ENCODE measurements around the gene PDE9A.

The PDE9A gene

DNA sequence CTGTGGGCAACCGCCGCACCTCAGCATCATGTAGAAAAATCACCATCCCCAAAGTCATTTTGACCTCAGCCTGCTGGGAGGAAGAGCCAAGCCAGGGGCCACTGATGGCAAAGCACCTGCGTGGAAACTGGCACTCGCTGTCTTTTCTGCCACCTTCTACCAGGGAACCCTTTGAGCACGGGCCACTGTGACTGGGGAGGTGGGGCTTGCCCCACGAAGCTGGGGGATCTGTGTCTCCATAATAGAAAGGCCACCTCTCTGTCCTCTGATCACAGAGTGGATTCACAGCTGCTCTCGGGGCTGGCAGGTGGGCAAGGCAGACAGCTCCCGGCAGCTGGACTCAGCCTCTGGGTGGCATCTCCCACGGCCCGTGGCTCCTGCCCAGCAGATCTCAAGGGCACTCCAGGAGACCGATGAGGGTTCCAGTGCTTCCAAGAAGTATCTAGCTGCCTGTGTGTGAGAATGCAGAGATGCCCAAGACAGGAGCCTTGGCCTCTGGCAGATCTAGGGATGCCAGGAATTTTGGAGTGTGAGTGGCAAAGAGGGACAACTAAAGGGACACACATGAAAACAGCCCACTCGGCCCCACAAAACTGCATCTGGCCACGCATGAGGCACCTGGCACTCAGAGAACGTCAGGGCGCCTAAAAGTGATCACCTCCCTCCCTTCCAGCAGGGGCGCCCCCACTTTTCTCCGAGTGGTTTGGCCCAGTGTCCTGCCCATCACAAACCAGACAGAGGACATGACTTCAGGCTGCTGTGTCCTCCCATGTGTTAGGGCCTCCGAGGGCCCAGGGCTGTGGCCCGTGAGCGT lies 102.6 kb downstream of the PDE9A start:
- FAIRE-seq, result no peak
- TF ChIP-seq POU2F2 (IDR thresholded peaks at IDR 0.05; ENCODE audit: low read depth, low read length) (no peak), POLR2A (IDR thresholded peaks at IDR 0.05; ENCODE audit: low read depth, low read length) (no peak), POLR2AphosphoS5 (IDR thresholded peaks at IDR 0.05; ENCODE audit: low read depth, low read length) (no peak), SPI1 (IDR thresholded peaks at IDR 0.05; ENCODE audit: low read depth, low read length) (no peak), TAF1 (IDR thresholded peaks at IDR 0.05; ENCODE audit: low read depth, low read length) (no peak), PAX5 (IDR thresholded peaks at IDR 0.05; ENCODE audit: insufficient read depth, low read length, severe bottlenecking) (no peak)
- DNase-seq (ENCODE audit: insufficient read length, low spot score), result no peak

DNA sequence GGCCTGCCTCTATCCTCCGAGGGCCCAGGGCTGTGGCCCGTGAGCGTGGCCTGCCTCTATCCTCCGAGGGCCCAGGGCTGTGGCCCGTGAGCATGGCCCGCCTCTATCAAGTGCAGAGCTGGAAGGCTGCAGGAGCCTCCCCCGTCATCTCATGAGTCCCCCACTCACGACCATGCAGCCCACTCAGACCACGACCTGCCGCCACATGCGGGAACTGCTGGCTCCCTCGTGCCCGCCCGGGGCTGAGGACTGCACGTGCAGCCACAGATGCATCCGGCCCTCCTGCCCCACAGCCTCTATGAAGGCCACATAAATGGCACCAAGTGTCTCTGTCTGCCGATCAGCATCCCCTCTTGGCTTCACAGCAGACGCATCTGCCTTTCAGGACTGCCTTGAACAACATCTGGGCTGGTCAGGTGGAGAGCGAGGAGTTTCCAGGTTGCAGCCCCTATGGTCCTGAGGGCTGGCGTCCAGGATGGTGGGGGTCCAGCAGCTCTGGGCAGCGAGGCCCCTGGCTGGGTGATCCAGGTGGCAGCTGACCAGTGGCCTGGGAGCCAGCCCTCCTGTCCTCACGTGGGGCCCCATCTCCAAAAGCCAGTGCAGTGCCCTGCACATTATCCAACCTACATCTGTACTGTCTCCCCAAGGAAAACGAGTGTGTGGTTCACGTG lies 103.3 kb downstream of the PDE9A start:
- FAIRE-seq, result no peak
- no peak for DNase-seq (ENCODE audit: insufficient read length, low spot score)
- TF ChIP-seq SPI1 (IDR thresholded peaks at IDR 0.05; ENCODE audit: low read depth, low read length) (no peak), POU2F2 (IDR thresholded peaks at IDR 0.05; ENCODE audit: low read depth, low read length) (no peak), PAX5 (IDR thresholded peaks at IDR 0.05; ENCODE audit: insufficient read depth, low read length, severe bottlenecking) (no peak), POLR2A (IDR thresholded peaks at IDR 0.05; ENCODE audit: low read depth, low read length) (no peak), POLR2AphosphoS5 (IDR thresholded peaks at IDR 0.05; ENCODE audit: low read depth, low read length) (no peak), TAF1 (IDR thresholded peaks at IDR 0.05; ENCODE audit: low read depth, low read length) (no peak)

DNA sequence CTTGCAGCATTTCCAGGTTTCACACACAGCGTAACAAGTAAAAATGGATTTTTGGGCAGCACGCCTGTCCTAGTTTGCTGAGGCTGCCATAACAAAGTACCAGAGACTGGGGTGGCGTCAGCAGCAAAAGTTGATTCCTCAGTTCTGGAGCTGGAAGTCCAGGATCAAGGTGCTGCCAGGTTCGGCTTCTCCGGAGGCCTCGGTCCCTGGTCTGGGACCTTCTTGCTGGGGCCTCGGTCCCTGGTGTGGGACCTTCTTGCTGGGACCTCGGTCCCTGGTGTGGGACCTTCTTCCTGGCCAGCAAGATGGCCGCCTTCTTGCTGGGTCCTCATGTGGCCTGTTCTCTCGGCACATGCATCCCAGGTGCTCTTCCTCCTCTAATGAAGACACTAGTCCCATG lies 104.0 kb downstream of the PDE9A start:
- TF ChIP-seq SPI1 (IDR thresholded peaks at IDR 0.05; ENCODE audit: low read depth, low read length) (no peak), PAX5 (IDR thresholded peaks at IDR 0.05; ENCODE audit: insufficient read depth, low read length, severe bottlenecking) (no peak), POU2F2 (IDR thresholded peaks at IDR 0.05; ENCODE audit: low read depth, low read length) (no peak), TAF1 (IDR thresholded peaks at IDR 0.05; ENCODE audit: low read depth, low read length) (no peak), POLR2AphosphoS5 (IDR thresholded peaks at IDR 0.05; ENCODE audit: low read depth, low read length) (no peak), POLR2A (IDR thresholded peaks at IDR 0.05; ENCODE audit: low read depth, low read length) (no peak)
- DNase-seq (ENCODE audit: insufficient read length, low spot score) (no peak), FAIRE-seq (no peak)

- DNase-seq (ENCODE audit: insufficient read length, low spot score), result no peak
- TF ChIP-seq PAX5 (IDR thresholded peaks at IDR 0.05; ENCODE audit: insufficient read depth, low read length, severe bottlenecking), result no peak
- no peak for TF ChIP-seq POU2F2 (IDR thresholded peaks at IDR 0.05; ENCODE audit: low read depth, low read length)
- TF ChIP-seq SPI1 (IDR thresholded peaks at IDR 0.05; ENCODE audit: low read depth, low read length), result no peak
- TF ChIP-seq POLR2AphosphoS5 (IDR thresholded peaks at IDR 0.05; ENCODE audit: low read depth, low read length), result no peak
- TF ChIP-seq POLR2A (IDR thresholded peaks at IDR 0.05; ENCODE audit: low read depth, low read length), result no peak
- no peak for TF ChIP-seq TAF1 (IDR thresholded peaks at IDR 0.05; ENCODE audit: low read depth, low read length)
- FAIRE-seq, result no peak
Observed at GRCh38 chr21:42757826-42758655, 104.6 kb downstream of the PDE9A start.

DNA sequence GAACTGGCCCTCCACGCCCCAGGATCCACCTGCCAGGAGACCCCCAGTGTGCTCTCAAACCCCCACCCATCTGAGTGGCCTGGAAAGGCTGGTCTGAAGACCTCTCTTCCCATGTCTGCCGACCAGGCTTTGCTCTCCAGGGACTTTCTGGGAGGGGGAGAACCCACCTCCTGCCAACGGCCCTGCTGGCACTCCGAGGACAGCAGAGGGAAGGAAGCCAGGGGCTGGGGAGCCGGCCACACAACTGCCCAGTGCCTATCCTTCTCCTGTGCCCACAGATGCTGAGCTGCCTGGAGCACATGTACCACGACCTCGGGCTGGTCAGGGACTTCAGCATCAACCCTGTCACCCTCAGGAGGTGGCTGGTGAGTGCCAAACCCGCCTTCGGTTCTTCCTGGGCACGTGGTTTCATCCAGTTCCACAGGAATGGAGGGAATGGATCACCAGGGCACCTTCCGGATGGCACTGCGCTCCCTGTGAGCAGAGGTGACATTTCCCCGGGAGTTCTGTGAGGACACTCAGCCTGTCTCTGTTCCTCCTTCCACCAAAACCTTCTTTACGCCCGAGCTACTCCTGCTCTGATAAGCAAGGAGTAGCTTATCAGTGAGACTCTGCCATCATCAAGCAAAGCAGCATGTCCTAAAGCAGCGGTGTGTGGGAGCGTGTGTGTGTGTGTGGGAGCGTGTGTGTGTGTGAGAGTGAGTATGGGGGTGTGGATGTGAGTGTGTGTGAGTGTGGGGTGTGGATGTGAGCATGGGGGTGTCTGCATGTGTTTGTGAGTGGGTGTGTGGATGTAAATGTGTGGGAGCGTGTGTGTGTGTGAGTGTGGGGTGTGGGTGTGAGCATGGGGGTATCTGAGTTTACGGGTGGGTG lies 105.5 kb downstream of the PDE9A start:
- FAIRE-seq, result no peak
- no peak for DNase-seq (ENCODE audit: insufficient read length, low spot score)
- TF ChIP-seq TAF1 (IDR thresholded peaks at IDR 0.05; ENCODE audit: low read depth, low read length) (no peak), POLR2AphosphoS5 (IDR thresholded peaks at IDR 0.05; ENCODE audit: low read depth, low read length) (no peak), POLR2A (IDR thresholded peaks at IDR 0.05; ENCODE audit: low read depth, low read length) (no peak), PAX5 (IDR thresholded peaks at IDR 0.05; ENCODE audit: insufficient read depth, low read length, severe bottlenecking) (no peak), POU2F2 (IDR thresholded peaks at IDR 0.05; ENCODE audit: low read depth, low read length) (no peak), SPI1 (IDR thresholded peaks at IDR 0.05; ENCODE audit: low read depth, low read length) (no peak)

DNA sequence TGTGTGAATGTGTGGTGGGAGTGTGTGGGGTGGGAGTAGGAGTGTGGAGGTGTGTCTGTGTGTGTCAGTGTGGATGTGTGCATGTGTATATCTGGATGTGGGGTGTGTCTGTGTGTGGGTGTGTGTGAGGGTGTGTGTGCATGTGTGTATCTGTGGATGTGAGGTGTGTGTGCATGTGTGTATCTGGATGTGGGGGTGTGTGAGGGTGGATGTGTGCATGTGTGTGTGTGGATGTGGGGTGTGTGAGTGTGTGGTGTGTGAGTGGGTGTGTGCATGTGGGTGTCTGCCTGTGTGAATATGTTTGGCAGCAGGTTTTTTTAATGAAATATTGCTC lies 106.1 kb downstream of the PDE9A start:
- DNase-seq (ENCODE audit: insufficient read length, low spot score) (no peak), FAIRE-seq (no peak)
- TF ChIP-seq POLR2A (IDR thresholded peaks at IDR 0.05; ENCODE audit: low read depth, low read length) (no peak), PAX5 (IDR thresholded peaks at IDR 0.05; ENCODE audit: insufficient read depth, low read length, severe bottlenecking) (no peak), POU2F2 (IDR thresholded peaks at IDR 0.05; ENCODE audit: low read depth, low read length) (no peak), POLR2AphosphoS5 (IDR thresholded peaks at IDR 0.05; ENCODE audit: low read depth, low read length) (no peak), SPI1 (IDR thresholded peaks at IDR 0.05; ENCODE audit: low read depth, low read length) (no peak), TAF1 (IDR thresholded peaks at IDR 0.05; ENCODE audit: low read depth, low read length) (no peak)

DNA sequence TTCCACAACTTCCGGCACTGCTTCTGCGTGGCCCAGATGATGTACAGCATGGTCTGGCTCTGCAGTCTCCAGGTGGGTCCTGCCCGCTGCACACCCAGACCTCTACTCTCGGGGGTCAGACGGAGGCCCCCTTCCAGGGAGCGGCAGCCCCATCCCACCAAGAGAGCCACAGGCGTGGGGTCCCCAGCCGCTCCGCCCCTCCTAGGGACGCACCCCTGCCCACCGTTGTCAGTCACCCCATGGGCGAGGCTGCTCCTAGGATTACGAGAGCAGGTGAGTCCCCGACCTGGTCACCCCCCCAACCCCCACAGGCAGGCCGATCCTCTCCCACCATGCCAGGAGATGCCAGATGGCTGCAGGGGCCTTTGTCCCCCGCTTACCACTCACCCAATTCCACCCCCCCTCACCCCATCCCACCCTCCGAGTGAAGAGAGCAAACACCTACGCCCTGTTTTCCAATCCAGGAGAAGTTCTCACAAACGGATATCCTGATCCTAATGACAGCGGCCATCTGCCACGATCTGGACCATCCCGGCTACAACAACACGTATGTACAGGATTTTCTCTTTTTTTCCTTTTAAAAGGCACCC lies 107.0 kb downstream of the PDE9A start:
- TF ChIP-seq PAX5 (IDR thresholded peaks at IDR 0.05; ENCODE audit: insufficient read depth, low read length, severe bottlenecking) (no peak), POLR2AphosphoS5 (IDR thresholded peaks at IDR 0.05; ENCODE audit: low read depth, low read length) (no peak), POU2F2 (IDR thresholded peaks at IDR 0.05; ENCODE audit: low read depth, low read length) (no peak), POLR2A (IDR thresholded peaks at IDR 0.05; ENCODE audit: low read depth, low read length) (no peak), SPI1 (IDR thresholded peaks at IDR 0.05; ENCODE audit: low read depth, low read length) (no peak), TAF1 (IDR thresholded peaks at IDR 0.05; ENCODE audit: low read depth, low read length) (no peak)
- DNase-seq (ENCODE audit: insufficient read length, low spot score), result no peak
- no peak for FAIRE-seq
